ENCODE results near the gene ICAM5.

ICAM5 gene

DNA sequence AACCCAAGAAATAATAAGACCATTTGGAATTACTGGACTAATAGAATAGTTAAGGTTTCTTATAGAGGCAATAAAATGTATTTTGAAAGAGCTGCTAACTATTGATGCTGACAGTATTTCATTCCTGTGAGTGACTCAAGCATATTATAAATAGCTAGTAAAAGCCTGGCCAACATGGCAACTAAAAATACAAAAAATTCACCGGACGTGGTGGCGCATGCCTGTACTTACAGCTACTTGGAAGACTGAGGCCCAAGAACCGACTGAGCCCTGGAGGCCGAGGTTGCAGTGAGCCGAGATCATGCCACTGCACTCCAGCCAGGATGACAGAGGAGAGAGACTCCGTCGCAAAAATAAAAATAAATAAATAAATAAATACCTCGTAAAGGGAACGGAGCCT, 55.0 kb downstream of the ICAM5 start:
- no peak for DNase-seq (ENCODE audit: low spot score)
- Mint-ChIP-seq H3K9me3 (no peaks in the 10 kb centered on the region), H3K36me3 (ENCODE audit: low read depth) (no peaks in the 10 kb centered on the region), H3K27me3 (ENCODE audit: low read depth) (no peaks in the 10 kb centered on the region), H3K27ac (no peak overlapping the region), H3K4me1 (ENCODE audit: low read depth) (peaks cover 6% of the 10 kb centered on the region), H3K4me3 (no peak overlapping the region)

Measured in T-helper 2 cell treated with Interferon-gamma antibody and Interleukin-4, amounts not matched to agents 5 μg/mL and 100 μg/mL, for 36 hours (primary cell).